Naive thymus-derived CD8-positive, alpha-beta T cell (primary cell): ENCODE results near the gene KCTD10. TPM values are rescaled to one million over a fixed set of nuclear protein-coding genes. Genes with fewer than 3 reads are reported as not detected.
A peak's percentile ranks its signal among the peaks of the same experiment; 100 is the strongest.

Source experiments
- ATAC-seq, 2 donors: fragments of 150-1000 bp; cut with Tn5 transposase in 1 of 2; sonication (Bioruptor Pico), chemical (Tn5 transposase) in 1 of 2; 1 replicate in 1 of 2; 2 replicates in 1 of 2; pipeline ENCODE4 v1.10.0; 2021; ENCODE audit warnings: mild to moderate bottlenecking in 2 of 2, moderate library complexity in 2 of 2
- POLR2A ChIA-PET: fragments of 350-600 bp; sonication (Branson Sonifier 250); formaldehyde crosslinking; loops from one replicate; lab custom pipeline; 2021; ENCODE audit warnings: antibody characterized with exemption; lab: Charles Lee
- DNase-seq, 10 donors: peaks; one replicate each; pipeline versions ENCODE4 v3.0.0 to v3.0.0-alpha.2; 2020 to 2022
- H3K27ac Mint-ChIP-seq, 10 donors: one replicate each; pipeline ENCODE4 v1.8.0; 2020 to 2022; ENCODE audit warnings: mild to moderate bottlenecking in 10 of 10, mixed read lengths in 10 of 10, moderate library complexity in 4 of 10, inconsistent platforms in 1 of 10
- H3K27me3 Mint-ChIP-seq, 5 donors: one replicate each; pipeline ENCODE4 v1.8.0; 2021 to 2022; ENCODE audit warnings: mixed read lengths in 5 of 5
- H3K36me3 Mint-ChIP-seq, 3 donors: one replicate each; pipeline ENCODE4 v1.8.0; 2020 to 2022; ENCODE audit warnings: mixed read lengths in 3 of 3, mild to moderate bottlenecking in 2 of 3, inconsistent platforms in 1 of 3
- H3K4me1 Mint-ChIP-seq, 4 donors: one replicate each; pipeline ENCODE4 v1.8.0; 2021 to 2022; ENCODE audit warnings: mixed read lengths in 4 of 4
- H3K4me3 Mint-ChIP-seq, 10 donors: one replicate each; pipeline ENCODE4 v1.8.0; 2020 to 2022; ENCODE audit warnings: mild to moderate bottlenecking in 10 of 10, mixed read lengths in 10 of 10, moderate library complexity in 6 of 10, inconsistent platforms in 1 of 10
- H3K9me3 Mint-ChIP-seq, 9 donors: one replicate each; pipeline ENCODE4 v1.8.0; 2020 to 2022; ENCODE audit warnings: mixed read lengths in 9 of 9, mild to moderate bottlenecking in 3 of 9, inconsistent platforms in 1 of 9, moderate library complexity in 1 of 9
- polyA plus RNA-seq, 3 donors: library from polyadenylated mRNA; unstranded; fragments of 300-500 nt; fragmentation: Illumina TruSeq; gene quantifications; one replicate each; pipeline ENCODE4 v1.2.3, GENCODE V29; 2021
- total RNA-seq, 8 experiments: library from RNA in 2 of 8; stranded (reverse) in 2 of 8; gene quantifications; one replicate each; pipeline ENCODE4 v1.2.3 and lab custom pipeline; 2021 to 2026

The KCTD10 gene
- total and polyA plus RNA-seq, 5 experiments from 2014 or later: 16.3 to 30.0 (median 21.6) TPM

DNA sequence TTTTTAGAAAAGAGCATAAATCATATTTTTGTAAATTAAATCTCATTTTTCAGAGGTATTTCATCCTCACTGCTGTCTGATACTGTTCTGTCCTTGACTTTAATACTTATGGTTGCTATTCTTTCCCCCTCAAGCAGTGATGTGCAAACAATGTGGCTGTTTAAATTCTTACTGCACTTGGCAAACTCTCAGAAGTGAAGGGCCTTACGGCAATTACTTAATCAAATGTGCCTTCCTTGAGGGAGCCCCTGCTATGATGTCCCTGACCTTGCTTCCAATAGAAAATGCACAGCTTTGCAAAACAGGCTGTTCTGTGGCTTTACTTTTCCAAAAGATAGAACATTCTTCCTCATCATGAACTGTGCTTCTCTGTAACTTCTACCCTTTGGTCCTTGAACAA is 35.5 kb upstream of the KCTD10 start:
- peaks cover 18 to 94% (median 21%) of the 10 kb centered on the region in 3 donors for H3K36me3 Mint-ChIP-seq

DNA sequence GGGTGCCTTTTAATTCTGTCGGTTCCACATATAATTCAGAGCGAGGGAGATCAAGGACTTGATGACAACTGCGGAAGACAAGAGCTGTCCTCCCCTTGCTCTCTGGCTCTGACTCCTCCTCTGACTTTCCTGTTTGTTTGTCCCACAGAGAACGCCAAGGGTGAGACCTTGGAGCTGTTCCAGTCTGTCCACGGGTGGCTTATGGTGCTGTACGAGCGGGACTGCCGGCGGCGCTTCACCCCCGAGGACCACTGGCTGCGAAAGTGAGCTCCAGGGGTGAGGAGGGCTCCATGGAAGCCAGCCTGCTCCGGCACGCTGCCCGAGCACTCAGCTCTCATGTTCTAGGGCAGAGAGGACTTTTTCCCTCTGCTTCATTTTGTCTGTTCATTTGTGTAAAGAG is 33.1 kb upstream of the KCTD10 start:
- no peak overlapping the region for H3K27ac Mint-ChIP-seq
- no peak overlapping the region for H3K4me3 Mint-ChIP-seq
- peaks cover 12 to 94% (median 20%) of the 10 kb centered on the region in 3 donors for H3K36me3 Mint-ChIP-seq
- peaks cover 0 to 2% (median 0%) of the 10 kb centered on the region in 4 donors for H3K4me1 Mint-ChIP-seq
- H3K9me3 Mint-ChIP-seq: no peaks in the 10 kb centered on the region
- POLR2A ChIA-PET: no interaction called here
- no peak for ATAC-seq
- no peaks in the 10 kb centered on the region for H3K27me3 Mint-ChIP-seq
- peak in 1 of 10 donors; percentile 47 for DNase-seq

More for the DNA sequence above, 35.5 kb upstream of the KCTD10 start:
- POLR2A ChIA-PET: no interaction called here
- Mint-ChIP-seq H3K4me3 (no peak overlapping the region), H3K9me3 (no peaks in the 10 kb centered on the region), H3K27ac (no peak overlapping the region), H3K27me3 (no peaks in the 10 kb centered on the region), H3K4me1 (peaks cover 0 to 2% (median 0%) of the 10 kb centered on the region in 4 donors)
- DNase-seq (no peak), ATAC-seq (no peak)

DNA sequence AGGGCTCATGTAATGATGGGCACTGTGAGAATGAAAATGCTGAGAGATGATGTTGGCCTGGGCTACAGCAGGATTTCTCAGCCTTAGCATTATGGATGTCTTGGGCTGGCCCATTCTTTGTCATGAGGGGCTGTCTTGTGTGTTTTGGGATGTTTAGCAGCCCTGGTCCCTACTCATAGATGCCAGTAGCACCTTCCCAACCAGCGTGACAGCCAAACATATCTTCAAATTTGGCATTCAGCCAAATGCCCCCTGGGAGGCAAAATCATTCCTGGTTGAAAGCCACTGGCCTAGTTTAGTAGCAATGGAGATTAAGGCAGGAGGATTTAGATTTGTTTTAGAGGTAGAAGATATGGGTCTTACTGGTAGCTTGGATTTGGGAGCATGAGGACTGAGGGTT is 27.0 kb upstream of the KCTD10 start:
- Mint-ChIP-seq H3K36me3 (peaks cover 9 to 98% (median 33%) of the 10 kb centered on the region in 3 donors), H3K27ac (no peak overlapping the region)
- POLR2A ChIA-PET: no interaction called here

DNA sequence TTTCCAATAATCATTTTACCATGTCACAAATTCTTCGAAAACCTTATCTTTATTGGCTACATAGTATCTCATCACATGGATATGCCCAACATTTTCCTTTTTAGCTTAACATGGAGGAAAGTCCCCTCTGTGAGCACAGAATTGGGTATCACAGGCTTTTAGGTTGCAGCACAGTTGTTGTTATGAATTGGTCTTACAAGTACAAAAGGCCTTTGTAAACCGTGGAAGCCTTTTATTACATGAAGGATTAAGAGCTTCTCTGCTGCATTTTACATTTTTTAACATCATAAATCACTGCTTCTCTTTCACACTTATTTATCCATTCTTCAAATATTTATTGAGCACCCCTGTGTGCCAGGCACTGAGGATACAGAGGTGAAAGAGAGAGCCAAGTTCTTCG is 26.5 kb upstream of the KCTD10 start:
- Mint-ChIP-seq H3K9me3 (no peaks in the 10 kb centered on the region), H3K4me1 (peaks cover 0 to 5% (median 0%) of the 10 kb centered on the region in 4 donors), H3K36me3 (peaks cover 9 to 99% (median 33%) of the 10 kb centered on the region in 3 donors), H3K27ac (no peak overlapping the region), H3K27me3 (no peaks in the 10 kb centered on the region), H3K4me3 (no peak overlapping the region)
- POLR2A ChIA-PET: no interaction called here
- DNase-seq (no peak), ATAC-seq (no peak)

More for the DNA sequence above, 27.0 kb upstream of the KCTD10 start:
- Mint-ChIP-seq H3K9me3 (no peaks in the 10 kb centered on the region), H3K27me3 (no peaks in the 10 kb centered on the region), H3K4me1 (peaks cover 0 to 5% (median 0%) of the 10 kb centered on the region in 4 donors), H3K4me3 (no peak overlapping the region)
- ATAC-seq (no peak), DNase-seq (no peak)

DNA sequence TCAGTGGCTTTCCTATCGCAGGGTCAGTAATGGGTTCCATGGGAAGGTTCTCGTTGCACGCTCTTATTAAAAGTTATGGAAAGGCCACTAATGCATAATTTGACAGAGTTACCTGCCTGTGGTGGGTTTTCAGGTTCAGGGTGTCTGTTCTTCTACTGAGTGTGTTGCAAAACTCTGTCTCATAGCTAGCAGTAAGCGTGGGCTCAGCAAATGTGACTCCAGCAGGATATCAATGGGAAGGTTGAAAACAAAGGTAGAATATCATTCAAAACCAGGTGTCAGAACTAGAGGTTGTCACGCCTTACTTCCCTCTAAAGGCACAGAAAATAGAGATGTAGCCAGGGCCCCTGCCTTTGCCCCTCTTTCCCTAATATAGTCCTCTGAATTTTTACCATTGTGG is 25.2 kb upstream of the KCTD10 start:
- DNase-seq: no peak
- POLR2A ChIA-PET: no interaction called here
- Mint-ChIP-seq H3K27ac (no peak overlapping the region), H3K4me3 (no peak overlapping the region), H3K36me3 (peaks cover 9 to 99% (median 38%) of the 10 kb centered on the region in 3 donors), H3K9me3 (no peaks in the 10 kb centered on the region), H3K4me1 (peaks cover 0 to 7% (median 0%) of the 10 kb centered on the region in 4 donors), H3K27me3 (no peaks in the 10 kb centered on the region)
- no peak for ATAC-seq

DNA sequence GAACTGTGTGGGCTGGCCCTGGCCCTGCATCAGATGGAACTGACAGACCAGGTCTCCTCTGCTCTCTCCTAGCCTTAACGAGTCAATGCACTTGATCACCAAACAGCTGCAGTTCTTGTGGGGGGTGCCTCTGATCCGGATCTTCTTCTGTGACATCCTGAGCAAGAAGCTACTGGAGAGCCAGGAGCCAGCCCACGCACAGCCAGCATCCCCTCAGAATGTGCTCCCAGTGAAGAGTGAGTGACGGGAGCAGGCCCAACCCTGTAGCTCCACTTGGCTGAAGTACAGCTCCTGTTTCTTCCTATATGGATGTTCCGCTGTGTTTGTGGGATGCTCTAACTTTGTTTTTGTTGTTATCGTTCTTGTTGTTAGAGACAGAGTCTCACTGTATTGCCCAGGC is 24.2 kb upstream of the KCTD10 start:
- Mint-ChIP-seq H3K27ac (no peak overlapping the region), H3K36me3 (peaks cover 9 to 96% (median 36%) of the 10 kb centered on the region in 3 donors), H3K4me3 (no peak overlapping the region), H3K27me3 (no peaks in the 10 kb centered on the region), H3K4me1 (peaks cover 0 to 7% (median 0%) of the 10 kb centered on the region in 4 donors), H3K9me3 (no peaks in the 10 kb centered on the region)
- no peak for ATAC-seq
- POLR2A ChIA-PET: no interaction called here
- no peak for DNase-seq

DNA sequence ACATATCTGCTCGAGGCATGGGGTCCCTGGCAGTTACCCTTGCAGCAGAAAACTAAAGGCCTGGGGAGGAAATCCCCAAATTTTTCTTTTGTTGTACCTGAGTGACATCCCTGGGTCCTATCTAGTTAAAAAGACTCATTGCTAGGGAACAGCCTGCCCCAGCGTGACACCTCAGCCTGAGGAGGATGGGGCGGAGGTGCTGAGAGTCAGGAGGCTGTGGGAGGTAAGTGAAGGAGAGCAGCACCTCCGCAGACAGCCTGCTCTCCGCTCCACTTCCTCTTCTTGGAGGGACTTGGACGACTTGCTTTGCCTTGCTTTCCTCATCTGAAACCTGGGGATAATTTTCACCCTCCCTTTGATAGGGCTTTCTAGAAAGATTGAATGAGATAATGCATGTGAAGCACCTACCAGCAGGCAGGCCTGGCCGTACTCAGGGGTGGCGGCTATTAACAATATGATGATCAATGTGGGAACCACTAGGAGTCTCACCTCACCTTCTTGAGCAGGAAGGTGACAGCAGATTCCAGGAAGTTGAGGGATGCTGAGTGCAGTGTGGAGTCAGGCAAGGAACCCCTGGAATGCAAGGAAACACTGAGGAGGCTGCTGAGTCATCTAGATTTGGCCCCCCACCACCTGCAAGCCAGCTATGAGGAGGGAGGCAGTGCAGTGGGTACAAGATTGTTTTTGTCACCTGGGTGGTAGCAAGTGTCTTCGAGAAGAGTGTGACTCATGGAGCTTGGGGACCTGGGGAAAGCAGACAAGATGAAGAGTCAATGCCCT is 23.5 kb upstream of the KCTD10 start:
- peaks cover 9 to 96% (median 43%) of the 10 kb centered on the region in 3 donors for H3K36me3 Mint-ChIP-seq
- H3K4me3 Mint-ChIP-seq: no peak overlapping the region
- H3K9me3 Mint-ChIP-seq: no peaks in the 10 kb centered on the region
- peak overlapping the region in 2 of 10 donors; percentile 36 to 38 for H3K27ac Mint-ChIP-seq
- H3K4me1 Mint-ChIP-seq: peaks cover 0 to 7% (median 0%) of the 10 kb centered on the region in 4 donors
- H3K27me3 Mint-ChIP-seq: no peaks in the 10 kb centered on the region
- POLR2A ChIA-PET: no interaction called here
- no peak for DNase-seq
- no peak for ATAC-seq

DNA sequence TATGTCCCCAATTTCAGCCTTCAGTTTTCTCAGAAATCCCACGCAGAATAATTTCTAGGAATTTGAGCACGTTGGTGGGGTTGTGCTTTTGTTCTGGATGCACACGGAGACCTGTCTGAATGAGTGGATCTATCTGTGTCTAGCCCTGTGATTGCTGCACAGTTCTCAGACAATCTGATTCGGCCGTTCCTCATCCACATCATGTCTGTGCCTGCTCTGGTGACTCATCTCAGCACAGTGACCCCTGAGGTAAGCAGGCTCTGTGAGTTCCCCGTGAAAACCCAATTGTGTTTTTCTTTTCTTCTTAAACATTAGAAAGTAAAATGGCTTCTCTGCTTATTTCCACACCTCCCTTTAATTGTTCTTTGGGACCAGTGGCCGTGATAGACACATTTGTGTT is 20.6 kb upstream of the KCTD10 start:
- H3K4me3 Mint-ChIP-seq: no peak overlapping the region
- H3K9me3 Mint-ChIP-seq: no peaks in the 10 kb centered on the region
- POLR2A ChIA-PET: no interaction called here
- H3K27ac Mint-ChIP-seq: no peak overlapping the region
- H3K4me1 Mint-ChIP-seq: peaks cover 0 to 5% (median 3%) of the 10 kb centered on the region in 4 donors
- no peak for DNase-seq
- no peaks in the 10 kb centered on the region for H3K27me3 Mint-ChIP-seq
- ATAC-seq: no peak
- peaks cover 0 to 91% (median 40%) of the 10 kb centered on the region in 3 donors for H3K36me3 Mint-ChIP-seq

DNA sequence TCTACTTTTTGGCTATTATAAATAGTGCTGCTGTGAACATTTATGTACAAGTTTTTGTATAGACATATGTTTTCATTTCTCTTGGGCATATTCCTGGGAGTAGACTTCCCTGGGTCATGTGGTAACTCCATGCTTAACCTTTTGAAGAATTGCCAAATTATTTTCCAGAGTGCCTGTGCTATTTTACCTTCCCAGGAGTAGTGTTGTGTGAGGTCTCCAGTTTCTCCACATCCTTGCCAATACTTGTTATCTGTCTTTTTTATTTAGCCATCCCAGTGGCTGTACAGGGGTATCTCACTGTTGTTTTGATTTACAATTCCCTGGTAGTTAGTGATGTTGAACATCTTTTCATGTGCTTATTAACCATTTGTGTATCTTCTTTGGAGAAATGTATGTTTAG is 19.2 kb upstream of the KCTD10 start:
- Mint-ChIP-seq H3K27ac (no peak overlapping the region), H3K4me1 (peaks cover 0 to 5% (median 3%) of the 10 kb centered on the region in 4 donors), H3K27me3 (no peaks in the 10 kb centered on the region), H3K9me3 (no peaks in the 10 kb centered on the region), H3K36me3 (peaks cover 0 to 87% (median 39%) of the 10 kb centered on the region in 3 donors), H3K4me3 (no peak overlapping the region)
- POLR2A ChIA-PET: no interaction called here
- no peak for DNase-seq
- ATAC-seq: no peak

DNA sequence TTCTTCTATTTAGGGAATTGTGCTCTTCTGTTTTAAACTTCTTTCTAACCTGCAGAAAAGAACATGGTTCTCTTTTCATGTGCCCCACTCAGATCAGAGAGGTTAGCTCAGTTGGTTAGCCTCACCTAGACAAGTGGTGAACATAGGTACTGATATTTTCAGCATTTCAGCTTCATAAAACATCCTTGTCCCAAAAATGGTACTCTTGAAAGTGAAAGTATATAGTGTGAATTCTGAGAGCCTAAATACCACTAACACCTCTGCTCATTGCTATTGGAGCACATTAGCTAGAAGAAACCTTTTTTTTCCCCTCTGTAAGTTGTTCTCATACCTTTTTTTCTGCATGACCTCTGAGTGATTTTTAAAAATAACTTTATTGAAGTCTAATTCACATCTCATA is 17.9 kb upstream of the KCTD10 start:
- peaks cover 0 to 87% (median 35%) of the 10 kb centered on the region in 3 donors for H3K36me3 Mint-ChIP-seq
- no peaks in the 10 kb centered on the region for H3K27me3 Mint-ChIP-seq
- POLR2A ChIA-PET: no interaction called here

DNA sequence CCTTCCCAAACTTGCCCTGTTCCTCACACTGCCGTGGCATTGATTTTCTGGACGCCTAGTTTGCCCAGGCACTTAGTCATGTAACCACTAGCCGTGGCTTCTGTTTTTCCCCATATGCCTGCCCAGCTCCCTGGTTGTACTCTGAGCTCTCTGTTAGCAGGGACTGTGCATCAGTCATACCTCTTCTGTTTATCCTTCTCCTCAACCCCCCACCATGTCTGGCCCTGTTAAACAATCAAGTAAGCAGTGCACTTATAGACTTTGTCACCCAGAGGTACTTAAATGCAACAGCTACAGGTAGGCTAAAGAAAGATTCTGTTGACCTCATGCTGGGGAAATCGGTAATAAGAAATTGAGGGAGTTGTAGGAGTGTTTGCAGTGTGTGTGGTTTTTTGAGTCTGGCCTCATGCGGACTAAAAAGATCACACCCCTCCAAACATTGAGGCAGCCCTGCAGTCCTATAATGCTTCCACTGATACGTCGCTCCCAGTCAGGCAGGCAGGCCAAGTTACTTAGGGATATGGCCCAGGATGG is 17.3 kb upstream of the KCTD10 start:
- POLR2A ChIA-PET: no interaction called here
- peak overlapping the region in 1 of 10 donors; percentile 17 for H3K27ac Mint-ChIP-seq

More for the DNA sequence above, 17.9 kb upstream of the KCTD10 start:
- ATAC-seq: no peak
- Mint-ChIP-seq H3K4me1 (peaks cover 0 to 3% (median 3%) of the 10 kb centered on the region in 4 donors), H3K9me3 (no peaks in the 10 kb centered on the region), H3K4me3 (no peak overlapping the region), H3K27ac (no peak overlapping the region)
- no peak for DNase-seq

DNA sequence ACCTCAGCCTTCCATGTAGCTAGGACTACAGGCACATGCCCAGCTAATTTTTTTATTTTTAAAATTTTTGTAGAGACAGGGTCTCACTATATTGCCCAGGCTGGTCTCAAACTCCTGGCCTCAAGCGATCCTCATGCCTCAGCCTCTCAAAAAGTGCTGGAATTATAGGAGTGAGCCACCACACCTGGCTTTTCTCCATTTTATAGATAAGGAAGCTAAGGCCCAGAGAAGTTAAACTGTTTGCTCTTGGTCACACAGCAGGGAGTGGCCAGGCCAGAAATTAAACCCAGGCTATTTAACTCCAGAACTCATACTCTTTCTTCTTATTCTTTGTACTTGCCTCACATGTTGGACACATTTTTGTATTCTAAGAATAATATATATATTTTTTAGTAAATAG is 16.8 kb upstream of the KCTD10 start:
- Mint-ChIP-seq H3K9me3 (no peaks in the 10 kb centered on the region), H3K27ac (no peak overlapping the region), H3K4me1 (peaks cover 0 to 3% (median 3%) of the 10 kb centered on the region in 4 donors), H3K4me3 (no peak overlapping the region), H3K27me3 (no peaks in the 10 kb centered on the region), H3K36me3 (peaks cover 4 to 87% (median 37%) of the 10 kb centered on the region in 3 donors)
- ATAC-seq (no peak), DNase-seq (no peak)
- POLR2A ChIA-PET: no interaction called here

More for the DNA sequence above, 17.3 kb upstream of the KCTD10 start:
- no peaks in the 10 kb centered on the region for H3K9me3 Mint-ChIP-seq
- no peaks in the 10 kb centered on the region for H3K27me3 Mint-ChIP-seq
- peaks cover 0 to 87% (median 35%) of the 10 kb centered on the region in 3 donors for H3K36me3 Mint-ChIP-seq
- no peak overlapping the region for H3K4me3 Mint-ChIP-seq
- peaks cover 0 to 3% (median 3%) of the 10 kb centered on the region in 4 donors for H3K4me1 Mint-ChIP-seq
- DNase-seq: no peak
- no peak for ATAC-seq

DNA sequence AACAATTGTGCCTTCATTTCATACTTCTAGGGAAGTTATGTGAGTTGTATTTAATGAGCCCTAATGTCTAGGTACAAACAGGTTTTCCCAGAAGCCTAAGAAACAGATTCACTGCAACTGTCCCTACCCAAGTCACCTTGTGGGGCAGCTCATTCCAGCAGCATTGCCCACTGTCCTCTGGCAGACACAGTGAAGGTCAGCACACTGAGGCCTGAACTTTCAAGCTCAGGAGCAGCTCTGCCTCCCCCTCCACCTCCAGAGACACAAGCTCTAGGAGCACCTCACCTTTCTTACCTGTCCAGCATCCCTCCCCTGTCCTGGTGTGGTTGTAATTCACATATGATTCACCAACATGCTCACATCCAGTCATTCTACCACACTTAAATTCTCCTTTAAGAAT is 16.0 kb upstream of the KCTD10 start:
- no peak overlapping the region for H3K4me3 Mint-ChIP-seq
- no peak for ATAC-seq
- peaks cover 5 to 87% (median 36%) of the 10 kb centered on the region in 3 donors for H3K36me3 Mint-ChIP-seq
- H3K27me3 Mint-ChIP-seq: no peaks in the 10 kb centered on the region
- H3K9me3 Mint-ChIP-seq: no peaks in the 10 kb centered on the region
- POLR2A ChIA-PET: no interaction called here
- H3K4me1 Mint-ChIP-seq: peaks cover 0 to 3% (median 2%) of the 10 kb centered on the region in 4 donors
- peak overlapping the region in 1 of 10 donors; percentile 64 for H3K27ac Mint-ChIP-seq
- DNase-seq: no peak
